GM19025 (cell line): ENCODE results near the gene ZNF487.
"Not testable (repeated sequence)": the region's sequence is repeated elsewhere in the genome, so short reads cannot be mapped to it uniquely, and the experiment has no call there.

Experiments
- ATAC-seq: cut with Tn5 transposase; IDR thresholded peaks from one replicate; pipeline ENCODE4 v1.9.1; 2021; ENCODE audit warnings: mild to moderate bottlenecking, low read depth, moderate library complexity; ENCODE audit not compliant: unreplicated experiment

Gene ZNF487

GRCh38 chr10:43436291-43437140 lies at the start of gene ZNF487:
TSS of gene ZNF487 (plus strand) at chr10:43437111. CDS start at chr10:43475814, 38,703 bp downstream.
- peak; percentile 97 for ATAC-seq

- no peak for ATAC-seq
These were observed 49.3 kb upstream of the ZNF487 start for GRCh38 chr10:43387678-43388032.

- ATAC-seq = no peak
These were observed 47.0 kb upstream of the ZNF487 start for GRCh38 chr10:43389867-43390266.

- no peak for ATAC-seq
These were observed 46.6 kb upstream of the ZNF487 start for GRCh38 chr10:43390333-43390732.

GRCh38 chr10:43390759-43391158 lies 46.2 kb upstream of the ZNF487 start:
- no peak for ATAC-seq

- ATAC-seq = no peak
These were observed 45.4 kb upstream of the ZNF487 start for GRCh38 chr10:43391496-43391895.

- no peak for ATAC-seq
These were observed 44.2 kb upstream of the ZNF487 start for GRCh38 chr10:43392748-43393147.

- not testable (repeated sequence) for ATAC-seq
These were observed 43.7 kb upstream of the ZNF487 start for GRCh38 chr10:43393186-43393585.

GRCh38 chr10:43393606-43394360 lies 43.1 kb upstream of the ZNF487 start:
- ATAC-seq = no peak

- no peak for ATAC-seq
These were observed 42.0 kb upstream of the ZNF487 start for GRCh38 chr10:43394868-43395267.

- no peak for ATAC-seq
These were observed 41.3 kb upstream of the ZNF487 start for GRCh38 chr10:43395571-43396060.

GRCh38 chr10:43396061-43396927 lies 40.6 kb upstream of the ZNF487 start:
- ATAC-seq = peak; percentile 54

- peak; percentile 80 for ATAC-seq
These were observed 39.8 kb upstream of the ZNF487 start for GRCh38 chr10:43396928-43397624.

- no peak for ATAC-seq
These were observed 38.0 kb upstream of the ZNF487 start for GRCh38 chr10:43398939-43399319.

GRCh38 chr10:43399320-43400310 lies 37.3 kb upstream of the ZNF487 start:
- no peak for ATAC-seq

- ATAC-seq = no peak
These were observed 35.3 kb upstream of the ZNF487 start for GRCh38 chr10:43401627-43402026.

- ATAC-seq = no peak
These were observed 34.7 kb upstream of the ZNF487 start for GRCh38 chr10:43402176-43402575.

- ATAC-seq = no peak
These were observed 33.9 kb upstream of the ZNF487 start for GRCh38 chr10:43402880-43403452.
